ENCODE data around the gene HPS4.

The HPS4 gene

GRCh38 chr22:26499188-26499703 is 15.7 kb upstream of the HPS4 start:
- Histone ChIP-seq H3K36me3 (ENCODE audit: control insufficient read depth, low read length) (peaks cover 84% of the 10 kb centered on the region), H3K9me3 (ENCODE audit: control insufficient read depth, insufficient read depth, low read length) (no peaks in the 10 kb centered on the region)

GRCh38 chr22:26496456-26496855 is 12.9 kb upstream of the HPS4 start:
- H3K4me2 ChIP-seq (ENCODE audit: low read length) = no peak overlapping the region
- H3K9me3 ChIP-seq (ENCODE audit: control insufficient read depth, insufficient read depth, low read length) = no peaks in the 10 kb centered on the region
- no peak overlapping the region for H3K4me3 ChIP-seq (ENCODE audit: low read length)
- H3F3A ChIP-seq (ENCODE audit: control insufficient read depth, insufficient read depth) = peaks cover under 1% of the 10 kb centered on the region; the same call in 1 of the 2 replicates
- H3K27ac ChIP-seq (ENCODE audit: low read depth, low read length) = no peak overlapping the region
- no peaks in the 10 kb centered on the region for H3K9me2 ChIP-seq (replicated peaks; ENCODE audit: control insufficient read depth, low read length)
- H3K36me3 ChIP-seq (ENCODE audit: control insufficient read depth, low read length) = peaks cover 84% of the 10 kb centered on the region
- no peaks in the 10 kb centered on the region for H3K27me3 ChIP-seq (ENCODE audit: control insufficient read depth, low read length)
- peaks cover under 1% of the 10 kb centered on the region; the same call in 1 of the 2 replicates for H3K4me1 ChIP-seq (ENCODE audit: control insufficient read depth, low read length)
- H4K20me1 ChIP-seq (ENCODE audit: control insufficient read depth, insufficient read depth, low read depth, low read length) = no peaks in the 10 kb centered on the region
- TF ChIP-seq EZH2phosphoT487 (IDR thresholded peaks at IDR 0.05; ENCODE audit: borderline replicate concordance, low read length) = no peak
- TF ChIP-seq, protein P1, sequence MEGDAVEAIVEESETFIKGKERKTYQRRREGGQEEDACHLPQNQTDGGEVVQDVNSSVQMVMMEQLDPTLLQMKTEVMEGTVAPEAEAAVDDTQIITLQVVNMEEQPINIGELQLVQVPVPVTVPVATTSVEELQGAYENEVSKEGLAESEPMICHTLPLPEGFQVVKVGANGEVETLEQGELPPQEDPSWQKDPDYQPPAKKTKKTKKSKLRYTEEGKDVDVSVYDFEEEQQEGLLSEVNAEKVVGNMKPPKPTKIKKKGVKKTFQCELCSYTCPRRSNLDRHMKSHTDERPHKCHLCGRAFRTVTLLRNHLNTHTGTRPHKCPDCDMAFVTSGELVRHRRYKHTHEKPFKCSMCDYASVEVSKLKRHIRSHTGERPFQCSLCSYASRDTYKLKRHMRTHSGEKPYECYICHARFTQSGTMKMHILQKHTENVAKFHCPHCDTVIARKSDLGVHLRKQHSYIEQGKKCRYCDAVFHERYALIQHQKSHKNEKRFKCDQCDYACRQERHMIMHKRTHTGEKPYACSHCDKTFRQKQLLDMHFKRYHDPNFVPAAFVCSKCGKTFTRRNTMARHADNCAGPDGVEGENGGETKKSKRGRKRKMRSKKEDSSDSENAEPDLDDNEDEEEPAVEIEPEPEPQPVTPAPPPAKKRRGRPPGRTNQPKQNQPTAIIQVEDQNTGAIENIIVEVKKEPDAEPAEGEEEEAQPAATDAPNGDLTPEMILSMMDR (IDR thresholded peaks at IDR 0.05; ENCODE audit: low read depth, low read length, poor library complexity, severe bottlenecking) = no peak
- peaks cover 43% of the 10 kb centered on the region for H3K79me2 ChIP-seq (ENCODE audit: control insufficient read depth, low read length)

More at GRCh38 chr22:26499188-26499703, 15.7 kb upstream of the HPS4 start:
- Histone ChIP-seq H3K4me1 (ENCODE audit: control insufficient read depth, low read length) (peaks cover 28% of the 10 kb centered on the region), H3K79me2 (ENCODE audit: control insufficient read depth, low read length) (peaks cover 38% of the 10 kb centered on the region), H3K27me3 (ENCODE audit: control insufficient read depth, low read length) (no peaks in the 10 kb centered on the region), H3K9me2 (replicated peaks; ENCODE audit: control insufficient read depth, low read length) (no peaks in the 10 kb centered on the region), H3K27ac (ENCODE audit: low read depth, low read length) (no peak overlapping the region), H3K4me3 (ENCODE audit: low read length) (no peak overlapping the region), H4K20me1 (ENCODE audit: control insufficient read depth, insufficient read depth, low read depth, low read length) (no peaks in the 10 kb centered on the region), H3K4me2 (ENCODE audit: low read length) (no peak overlapping the region), H3F3A (ENCODE audit: control insufficient read depth, insufficient read depth) (peaks cover 13% of the 10 kb centered on the region)
- TF ChIP-seq, protein P1 (IDR thresholded peaks at IDR 0.05; ENCODE audit: low read depth, low read length, poor library complexity, severe bottlenecking) = no peak
- no peak for TF ChIP-seq EZH2phosphoT487 (IDR thresholded peaks at IDR 0.05; ENCODE audit: borderline replicate concordance, low read length)

GRCh38 chr22:26494506-26494905 is 10.9 kb upstream of the HPS4 start:
- Histone ChIP-seq H3K36me3 (ENCODE audit: control insufficient read depth, low read length) (peaks cover 87% of the 10 kb centered on the region), H4K20me1 (ENCODE audit: control insufficient read depth, insufficient read depth, low read depth, low read length) (no peaks in the 10 kb centered on the region), H3K27ac (ENCODE audit: low read depth, low read length) (no peak overlapping the region), H3K27me3 (ENCODE audit: control insufficient read depth, low read length) (no peaks in the 10 kb centered on the region), H3K9me3 (ENCODE audit: control insufficient read depth, insufficient read depth, low read length) (no peaks in the 10 kb centered on the region), H3K4me1 (ENCODE audit: control insufficient read depth, low read length) (peaks cover 8% of the 10 kb centered on the region), H3F3A (ENCODE audit: control insufficient read depth, insufficient read depth) (peaks cover 6% of the 10 kb centered on the region; the same call in 1 of the 2 replicates), H3K9me2 (replicated peaks; ENCODE audit: control insufficient read depth, low read length) (no peaks in the 10 kb centered on the region), H3K4me3 (ENCODE audit: low read length) (no peak overlapping the region), H3K79me2 (ENCODE audit: control insufficient read depth, low read length) (peaks cover 51% of the 10 kb centered on the region), H3K4me2 (ENCODE audit: low read length) (no peak overlapping the region)
- TF ChIP-seq, protein P1 (IDR thresholded peaks at IDR 0.05; ENCODE audit: low read depth, low read length, poor library complexity, severe bottlenecking) = no peak
- TF ChIP-seq EZH2phosphoT487 (IDR thresholded peaks at IDR 0.05; ENCODE audit: borderline replicate concordance, low read length) = no peak
